ENCODE data around the gene CD37. TPM values are rescaled to one million over a fixed set of nuclear protein-coding genes. Genes with fewer than 3 reads are reported as not detected.

CD37 gene
- total RNA-seq = not detected in 2 replicates

GRCh38 chr19:49335071-49335783 lies at the start of gene CD37:
Gene CD37, plus strand, starts transcription at chr19:49335406. Its CDS starts 135 bp downstream, at chr19:49335541.

GRCh38 chr19:49324801-49325576 lies 10.2 kb upstream of the CD37 start, which contains the start of gene SLC6A16:
Gene SLC6A16, minus strand, starts transcription at chr19:49325191. Its CDS starts 13,844 bp downstream, at chr19:49311347.

GRCh38 chr19:49362048-49362928 lies 27.1 kb downstream of the CD37 start, which contains the start of gene TEAD2:
Gene TEAD2, minus strand, starts transcription at chr19:49362416. Its CDS starts 2,341 bp downstream, at chr19:49360075.

GRCh38 chr19:49363268-49364082 lies 28.3 kb downstream of the CD37 start, which contains the start of gene DKKL1:
Gene DKKL1, plus strand, starts transcription at chr19:49363877. Its CDS starts 122 bp downstream, at chr19:49363999.

GRCh38 chr19:49387936-49388372 lies 52.7 kb downstream of the CD37 start, which contains the start of gene KASH5:
Gene KASH5, plus strand, starts transcription at chr19:49388249. Its CDS starts 2,635 bp downstream, at chr19:49390884.

Other genes with a start within 250 kb of the CD37 start
- 67.0 and 139 TPM in 2 replicates for gene SNRNP70, start 250.0 kb upstream of the CD37 start, total RNA-seq
- gene LIN7B, start 221.0 kb upstream of the CD37 start, total RNA-seq = 3.6 and 5.1 TPM in 2 replicates
- gene C19orf73, start 216.3 kb upstream of the CD37 start, total RNA-seq = 1.7 and 2.7 TPM in 2 replicates
- 2.5 and 3.8 TPM in 2 replicates for gene PPFIA3, start 215.9 kb upstream of the CD37 start, total RNA-seq
- under 0.01 TPM in 1 of 2 replicates, not detected in the other for gene HRC, start 180.0 kb upstream of the CD37 start, total RNA-seq
- gene TRPM4, start 177.6 kb upstream of the CD37 start, total RNA-seq = 22.2 and 28.5 TPM in 2 replicates
- 0.21 TPM in 1 of 2 replicates, not detected in the other for gene SLC6A16, start 10.2 kb upstream of the CD37 start, total RNA-seq
- 7.2 and 21.9 TPM in 2 replicates for gene TEAD2, start 27.0 kb downstream of the CD37 start, total RNA-seq
- gene DKKL1, start 28.5 kb downstream of the CD37 start, total RNA-seq = 0.14 and 0.34 TPM in 2 replicates
- not detected in 2 replicates for gene KASH5, start 52.8 kb downstream of the CD37 start, total RNA-seq
- not detected in 2 replicates for gene PTH2, start 88.0 kb downstream of the CD37 start, total RNA-seq
- not detected in 2 replicates for gene GFY, start 90.0 kb downstream of the CD37 start, total RNA-seq
- 0.21 TPM in 1 of 2 replicates, not detected in the other for gene SLC17A7, start 106.1 kb downstream of the CD37 start, total RNA-seq
- 69.4 and 70.3 TPM in 2 replicates for gene PIH1D1, start 116.4 kb downstream of the CD37 start, total RNA-seq
- gene ALDH16A1, start 117.8 kb downstream of the CD37 start, total RNA-seq = 17.7 and 27.3 TPM in 2 replicates
- gene FLT3LG, start 138.8 kb downstream of the CD37 start, total RNA-seq = 0.34 and 1.00 TPM in 2 replicates
- gene RPL13A, start 152.2 kb downstream of the CD37 start, total RNA-seq = 2,080 and 4,704 TPM in 2 replicates
- 1,866 and 3,662 TPM in 2 replicates for gene RPS11, start 161.0 kb downstream of the CD37 start, total RNA-seq
- 10.8 and 13.0 TPM in 2 replicates for gene FCGRT, start 177.3 kb downstream of the CD37 start, total RNA-seq
- gene RCN3, start 192.6 kb downstream of the CD37 start, total RNA-seq = 0.34 and 0.43 TPM in 2 replicates
- gene NOSIP, start 245.2 kb downstream of the CD37 start, total RNA-seq = 28.1 and 57.8 TPM in 2 replicates
- 5.4 and 7.9 TPM in 2 replicates for gene PRRG2, start 245.9 kb downstream of the CD37 start, total RNA-seq

All from nasal cavity respiratory epithelium epithelial cell of viscerocranial mucosa (primary cell).